ENCODE results near the gene USP32. TPM values are rescaled to one million over a fixed set of nuclear protein-coding genes. Genes with fewer than 3 reads are reported as not detected.
"Not testable (repeated sequence)": the region's sequence is repeated elsewhere in the genome, so short reads cannot be mapped to it uniquely, and the experiment has no call there.

USP32 gene
- total RNA-seq, 4 donors from 2014 or later, result 29.1 to 74.1 (median 42.5) TPM

GRCh38 chr17:60229188-60229802 lies 162.6 kb downstream of the USP32 start:
- Histone ChIP-seq H3K4me1 (peaks cover 0 to 8% (median 0%) of the 10 kb centered on the region in 3 donors), H3K27ac (no peak overlapping the region), H3K27me3 (no peaks in the 10 kb centered on the region), H3K36me3 (peaks cover 0 to 36% (median 4%) of the 10 kb centered on the region in 3 donors), H3K9me3 (no peaks in the 10 kb centered on the region), H3K4me3 (no peak overlapping the region)
- intact Hi-C loops (cut with DNase I), result no loop called here
- no peak for DNase-seq
- TF ChIP-seq CTCF (IDR thresholded peaks at IDR 0.05) (no peak), POLR2A (IDR thresholded peaks at IDR 0.05) (no peak)
- WGBS, 2 donors, result 81 to 83% methylated on average over 3 of the region's 3 CpGs

GRCh38 chr17:60227276-60227675 lies 164.7 kb downstream of the USP32 start:
- DNase-seq; H3K27me3 ChIP-seq; H3K4me3 ChIP-seq; H3K4me1 ChIP-seq; H3K27ac ChIP-seq; intact Hi-C loops (cut with DNase I); H3K9me3 ChIP-seq: not testable (repeated sequence)
- peaks cover 0 to 41% (median 8%) of the 10 kb centered on the region in 3 donors for H3K36me3 ChIP-seq
- 94 to 95% methylated on average over 7 to 8 of the region's 8 CpGs for WGBS, 2 donors

- TF ChIP-seq POLR2A (IDR thresholded peaks at IDR 0.05) (no peak), CTCF (IDR thresholded peaks at IDR 0.05) (no peak)
- 55 to 68% methylated on average over 1 of the region's 1 CpG for WGBS, 2 donors
- Histone ChIP-seq H3K27me3 (no peaks in the 10 kb centered on the region), H3K4me1 (peaks cover 0 to 5% (median 0%) of the 10 kb centered on the region in 3 donors), H3K27ac (no peak overlapping the region), H3K36me3 (peaks cover 8 to 62% (median 10%) of the 10 kb centered on the region in 3 donors), H3K9me3 (no peaks in the 10 kb centered on the region), H3K4me3 (no peak overlapping the region)
- no peak for DNase-seq
- intact Hi-C loops (cut with DNase I), result no loop called here
Observed at GRCh38 chr17:60224064-60224463, 167.9 kb downstream of the USP32 start.

GRCh38 chr17:60223456-60223855 lies 168.5 kb downstream of the USP32 start:
- TF ChIP-seq POLR2A (IDR thresholded peaks at IDR 0.05), result no peak
- no peak for TF ChIP-seq CTCF (IDR thresholded peaks at IDR 0.05)
- WGBS, 2 donors, result 70 to 71% methylated on average over 1 of the region's 1 CpG
- H3K36me3 ChIP-seq, result peaks cover 8 to 68% (median 10%) of the 10 kb centered on the region in 3 donors
- no peak overlapping the region for H3K27ac ChIP-seq
- intact Hi-C loops (cut with DNase I), result no loop called here
- DNase-seq, result no peak
- no peaks in the 10 kb centered on the region for H3K9me3 ChIP-seq
- H3K4me3 ChIP-seq, result no peak overlapping the region
- H3K27me3 ChIP-seq, result no peaks in the 10 kb centered on the region
- H3K4me1 ChIP-seq, result peaks cover 0 to 5% (median 0%) of the 10 kb centered on the region in 3 donors

- DNase-seq; H3K27me3 ChIP-seq; intact Hi-C loops (cut with DNase I); H3K4me1 ChIP-seq; H3K9me3 ChIP-seq; H3K4me3 ChIP-seq; H3K27ac ChIP-seq: not testable (repeated sequence)
- peaks cover 8 to 57% (median 9%) of the 10 kb centered on the region in 3 donors for H3K36me3 ChIP-seq
- WGBS, 2 donors, result 88 to 100% methylated on average over 2 of the region's 2 CpGs
Observed at GRCh38 chr17:60218774-60219173, 173.2 kb downstream of the USP32 start.

GRCh38 chr17:60215895-60216294 lies 176.0 kb downstream of the USP32 start:
- H3K4me1 ChIP-seq; H3K9me3 ChIP-seq; H3K4me3 ChIP-seq; intact Hi-C loops (cut with DNase I); H3K27ac ChIP-seq; DNase-seq; H3K27me3 ChIP-seq: not testable (repeated sequence)
- no CpG with 5 or more reads among the region's 2 CpGs for WGBS, 2 donors
- peaks cover 0 to 40% (median 3%) of the 10 kb centered on the region in 3 donors for H3K36me3 ChIP-seq

- H3K4me1 ChIP-seq; DNase-seq; H3K27me3 ChIP-seq; intact Hi-C loops (cut with DNase I); H3K4me3 ChIP-seq; H3K9me3 ChIP-seq; H3K27ac ChIP-seq: not testable (repeated sequence)
- peaks cover 0 to 52% (median 0%) of the 10 kb centered on the region in 3 donors for H3K36me3 ChIP-seq
Observed at GRCh38 chr17:60211282-60211681, 180.7 kb downstream of the USP32 start.

- H3K4me3 ChIP-seq; H3K27ac ChIP-seq; DNase-seq; H3K4me1 ChIP-seq; H3K9me3 ChIP-seq; intact Hi-C loops (cut with DNase I); H3K27me3 ChIP-seq: not testable (repeated sequence)
- 80 to 91% methylated on average over 1 of the region's 1 CpG for WGBS, 2 donors
- peaks cover 0 to 72% (median 0%) of the 10 kb centered on the region in 3 donors for H3K36me3 ChIP-seq
Observed at GRCh38 chr17:60208302-60208701, 183.6 kb downstream of the USP32 start.

- H3K4me3 ChIP-seq; H3K27me3 ChIP-seq; DNase-seq; intact Hi-C loops (cut with DNase I); H3K27ac ChIP-seq; H3K9me3 ChIP-seq; H3K4me1 ChIP-seq: not testable (repeated sequence)
- H3K36me3 ChIP-seq, result peaks cover 0 to 68% (median 0%) of the 10 kb centered on the region in 3 donors
Observed at GRCh38 chr17:60205782-60206181, 186.2 kb downstream of the USP32 start.

- peaks cover 3 to 76% (median 8%) of the 10 kb centered on the region in 3 donors for H3K36me3 ChIP-seq
Observed at GRCh38 chr17:60198630-60199029, 193.3 kb downstream of the USP32 start.

More at GRCh38 chr17:60198630-60199029, 193.3 kb downstream of the USP32 start:
- H3K4me3 ChIP-seq; H3K9me3 ChIP-seq; intact Hi-C loops (cut with DNase I); H3K27me3 ChIP-seq; H3K4me1 ChIP-seq; DNase-seq; H3K27ac ChIP-seq: not testable (repeated sequence)
- 40 to 50% methylated on average over 1 of the region's 1 CpG for WGBS, 2 donors
